ENCODE results near the gene CNTN4. TPM values are rescaled to one million over a fixed set of nuclear protein-coding genes. Genes with fewer than 3 reads are reported as not detected.

Gene CNTN4
- total and polyA plus RNA-seq, 8 donors: 2.5 to 10.8 (median 5.1) TPM

GRCh38 chr3:2968475-2968874, 869.8 kb downstream of the CNTN4 start:
- intact Hi-C loops (cut with DNase I): no loop called here
- H3K27ac ChIP-seq: no peak overlapping the region
- H3K4me1 ChIP-seq: no peaks in the 10 kb centered on the region
- H3K9me3 ChIP-seq: no peaks in the 10 kb centered on the region
- H3K4me3 ChIP-seq: no peak overlapping the region
- no peaks in the 10 kb centered on the region for H3K36me3 ChIP-seq
- DNase-seq: no peak
- H3K27me3 ChIP-seq: no peaks in the 10 kb centered on the region
- FAIRE-seq: no peak
- ATAC-seq: no peak
- TF ChIP-seq, protein P1, sequence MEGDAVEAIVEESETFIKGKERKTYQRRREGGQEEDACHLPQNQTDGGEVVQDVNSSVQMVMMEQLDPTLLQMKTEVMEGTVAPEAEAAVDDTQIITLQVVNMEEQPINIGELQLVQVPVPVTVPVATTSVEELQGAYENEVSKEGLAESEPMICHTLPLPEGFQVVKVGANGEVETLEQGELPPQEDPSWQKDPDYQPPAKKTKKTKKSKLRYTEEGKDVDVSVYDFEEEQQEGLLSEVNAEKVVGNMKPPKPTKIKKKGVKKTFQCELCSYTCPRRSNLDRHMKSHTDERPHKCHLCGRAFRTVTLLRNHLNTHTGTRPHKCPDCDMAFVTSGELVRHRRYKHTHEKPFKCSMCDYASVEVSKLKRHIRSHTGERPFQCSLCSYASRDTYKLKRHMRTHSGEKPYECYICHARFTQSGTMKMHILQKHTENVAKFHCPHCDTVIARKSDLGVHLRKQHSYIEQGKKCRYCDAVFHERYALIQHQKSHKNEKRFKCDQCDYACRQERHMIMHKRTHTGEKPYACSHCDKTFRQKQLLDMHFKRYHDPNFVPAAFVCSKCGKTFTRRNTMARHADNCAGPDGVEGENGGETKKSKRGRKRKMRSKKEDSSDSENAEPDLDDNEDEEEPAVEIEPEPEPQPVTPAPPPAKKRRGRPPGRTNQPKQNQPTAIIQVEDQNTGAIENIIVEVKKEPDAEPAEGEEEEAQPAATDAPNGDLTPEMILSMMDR (IDR thresholded peaks at IDR 0.05): no peak

DNA sequence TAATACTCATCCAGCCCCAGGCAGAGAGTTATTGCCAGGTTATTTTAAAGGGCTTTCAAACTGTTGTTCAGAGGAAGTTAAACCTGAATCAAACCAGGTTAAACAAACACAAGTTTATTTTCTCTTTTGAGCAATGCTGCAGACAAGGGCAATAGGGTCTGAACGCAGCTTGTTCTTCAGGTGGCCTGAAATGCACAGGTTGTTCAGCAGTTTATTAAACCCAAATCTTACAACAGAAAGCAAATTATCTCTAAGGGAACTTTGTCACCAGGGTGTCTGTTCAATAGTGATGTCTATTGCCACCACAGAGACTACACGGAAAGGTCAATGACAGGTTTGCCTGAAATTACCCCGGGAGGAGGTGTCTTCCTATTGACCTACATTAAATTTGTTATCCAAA, 877.5 kb downstream of the CNTN4 start:
- Histone ChIP-seq H3K27me3 (no peaks in the 10 kb centered on the region), H3K4me3 (no peak overlapping the region), H3K4me1 (no peaks in the 10 kb centered on the region), H3K9me3 (no peaks in the 10 kb centered on the region), H3K36me3 (no peaks in the 10 kb centered on the region), H3K27ac (no peak overlapping the region)
- WGBS, 2 donors: 48 to 57% methylated on average over 3 of the region's 3 CpGs
- TF ChIP-seq, protein P1 (IDR thresholded peaks at IDR 0.05): no peak
- no peak for DNase-seq
- no peak for FAIRE-seq
- ATAC-seq: no peak
- intact Hi-C loops (cut with DNase I): no loop called here

GRCh38 chr3:2976796-2977195, 878.1 kb downstream of the CNTN4 start:
- WGBS, 2 donors: 49 to 70% methylated on average over 1 of the region's 1 CpG
- H3K9me3 ChIP-seq: no peaks in the 10 kb centered on the region
- FAIRE-seq (no peak), DNase-seq (no peak), ATAC-seq (no peak)
- no peaks in the 10 kb centered on the region for H3K4me1 ChIP-seq
- H3K36me3 ChIP-seq: no peaks in the 10 kb centered on the region
- intact Hi-C loops (cut with DNase I): no loop called here
- no peaks in the 10 kb centered on the region for H3K27me3 ChIP-seq
- H3K4me3 ChIP-seq: no peak overlapping the region
- H3K27ac ChIP-seq: no peak overlapping the region
- TF ChIP-seq, protein P1 (IDR thresholded peaks at IDR 0.05): no peak

GRCh38 chr3:2978977-2979732, 880.5 kb downstream of the CNTN4 start:
- FAIRE-seq (no peak), DNase-seq (no peak), ATAC-seq (no peak)
- intact Hi-C loops (cut with DNase I): no loop called here
- Histone ChIP-seq H3K4me3 (no peak overlapping the region), H3K9me3 (no peaks in the 10 kb centered on the region), H3K4me1 (no peaks in the 10 kb centered on the region), H3K27ac (no peak overlapping the region), H3K27me3 (no peaks in the 10 kb centered on the region), H3K36me3 (no peaks in the 10 kb centered on the region)
- WGBS, 2 donors: 46% methylated on average over 9 of the region's 9 CpGs
- TF ChIP-seq, protein P1 (IDR thresholded peaks at IDR 0.05): no peak

DNA sequence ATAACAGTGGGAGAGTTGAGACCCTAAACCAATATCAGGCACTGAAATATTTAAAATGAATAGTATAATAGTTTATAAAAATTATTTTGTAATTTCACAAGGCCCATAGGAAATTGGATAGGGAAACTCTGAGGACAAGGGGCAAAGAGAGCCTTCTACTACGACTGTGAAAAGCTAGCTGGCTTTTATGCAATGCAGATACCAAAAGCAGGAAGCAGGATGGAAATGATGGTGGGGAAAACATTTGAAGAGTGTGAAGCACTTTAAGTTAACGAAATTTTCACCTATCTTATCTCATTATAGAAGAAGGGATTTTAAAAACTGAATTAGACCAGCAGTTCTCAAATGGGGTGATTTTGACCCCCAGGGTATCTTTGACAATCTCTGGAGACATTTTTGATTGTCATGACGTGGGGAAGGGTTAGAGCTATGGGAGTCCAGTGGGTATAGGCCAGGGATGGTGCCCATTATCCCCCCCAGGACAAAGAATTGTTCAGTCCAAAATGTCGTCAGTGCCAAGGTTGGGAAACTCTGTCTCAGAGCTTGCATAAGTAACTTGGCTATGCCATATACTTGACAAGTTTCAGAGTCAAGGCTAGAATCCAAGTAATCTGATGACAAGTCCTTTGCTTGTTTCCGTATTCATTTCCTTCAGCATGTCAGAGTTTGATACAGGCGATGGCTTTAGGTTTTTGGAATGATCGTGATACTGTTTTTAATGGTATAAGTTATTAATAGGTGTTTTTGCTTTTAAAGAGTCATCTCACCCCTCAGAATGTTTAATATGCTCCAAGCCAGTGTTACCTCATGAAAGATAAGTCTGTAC, 885.6 kb downstream of the CNTN4 start:
- H3K36me3 ChIP-seq: no peaks in the 10 kb centered on the region
- ATAC-seq (no peak), FAIRE-seq (no peak), DNase-seq (no peak)
- intact Hi-C loops (cut with DNase I): no loop called here
- no peak overlapping the region for H3K27ac ChIP-seq
- TF ChIP-seq, protein P1 (IDR thresholded peaks at IDR 0.05): no peak
- H3K27me3 ChIP-seq: no peaks in the 10 kb centered on the region
- H3K4me3 ChIP-seq: no peak overlapping the region
- no peaks in the 10 kb centered on the region for H3K4me1 ChIP-seq
- WGBS, 2 donors: 57 to 67% methylated on average over 7 of the region's 7 CpGs
- no peaks in the 10 kb centered on the region for H3K9me3 ChIP-seq
